Neural cell (in vitro differentiated cells): ENCODE data around the gene RSPRY1. TPM values are rescaled to one million over a fixed set of nuclear protein-coding genes. Genes with fewer than 3 reads are reported as not detected.

Source experiments
- H2AFZ ChIP-seq: fragments of 200-600, 300-800 bp; sonication (generic), shearing (Covaris generic); 2 replicates; pipeline ENCODE4 v1.6.0; 2014; ENCODE audit warnings: low read depth, mild to moderate bottlenecking, antibody characterized with exemption, low read length, moderate library complexity
- H3F3A ChIP-seq: fragments of 200-600 bp; shearing (Covaris generic); 2 replicates; pipeline ENCODE4 v1.6.1; 2016; ENCODE audit warnings: mild to moderate bottlenecking, moderate library complexity, mixed read lengths, antibody characterized with exemption, low read length; ENCODE audit not compliant: insufficient read depth, poor library complexity, severe bottlenecking
- H3K27ac ChIP-seq: fragments of 200-600, 300-800 bp; sonication (generic), shearing (Covaris generic); 2 replicates; pipeline ENCODE4 v1.5.1; 2014; ENCODE audit warnings: mild to moderate bottlenecking, low read length, moderate library complexity
- H3K27me3 ChIP-seq: fragments of 300-800, 200-600 bp; sonication (generic), shearing (Covaris generic); 2 replicates; pipeline ENCODE4 v1.6.0; 2014; ENCODE audit warnings: mild to moderate bottlenecking, low read depth, low read length, moderate library complexity; ENCODE audit not compliant: insufficient read depth
- H3K36me3 ChIP-seq: fragments of 300-800, 200-600 bp; sonication (generic), shearing (Covaris generic); 2 replicates; pipeline ENCODE4 v1.5.1; 2014; ENCODE audit warnings: mild to moderate bottlenecking, antibody characterized with exemption, low read length, moderate library complexity; ENCODE audit not compliant: insufficient read depth
- H3K4me2 ChIP-seq: fragments of 300-800, 200-600 bp; sonication (generic), shearing (Covaris generic); 2 replicates; pipeline ENCODE4 v1.6.0; 2014; ENCODE audit warnings: mild to moderate bottlenecking, low read length
- H3K4me3 ChIP-seq: fragments of 300-800, 200-600 bp; sonication (generic), shearing (Covaris generic); 2 replicates; pipeline ENCODE4 v1.5.1; 2014; ENCODE audit warnings: mild to moderate bottlenecking, low read length, moderate library complexity
- H3K79me2 ChIP-seq: fragments of 200-600 bp; shearing (Covaris generic); replicated peaks from 2 replicates; pipeline ENCODE4 v1.6.0; 2014; ENCODE audit warnings: mild to moderate bottlenecking, low read length, moderate library complexity; ENCODE audit not compliant: insufficient read depth
- H3K9ac ChIP-seq: fragments of 300-800, 200-600 bp; sonication (generic), shearing (Covaris generic); 2 replicates; pipeline ENCODE4 v1.6.1; 2016; ENCODE audit warnings: mild to moderate bottlenecking, low read length, mixed read lengths
- H3K9me2 ChIP-seq: fragments of 200-600 bp; shearing (Covaris generic); 2 replicates; pipeline ENCODE4 v1.6.1; 2016; ENCODE audit warnings: mild to moderate bottlenecking, low read length, mixed read lengths; ENCODE audit not compliant: insufficient read depth
- H3K9me3 ChIP-seq: fragments of 200-600, 300-800 bp; sonication (generic), shearing (Covaris generic); 2 replicates; pipeline ENCODE4 v1.6.1; 2016; ENCODE audit warnings: mild to moderate bottlenecking, mixed run types, low read length, moderate library complexity, mixed read lengths
- H4K20me1 ChIP-seq: fragments of 200-600 bp; shearing (Covaris generic); 2 replicates; pipeline ENCODE4 v1.6.1; 2016; ENCODE audit warnings: mild to moderate bottlenecking, mixed run types; ENCODE audit not compliant: insufficient read depth
- CTCF ChIP-seq: fragments of 450-650 bp; IDR thresholded peaks from 2 replicates; pipeline ENCODE4 v1.5.1; 2014; ENCODE audit warnings: antibody characterized with exemption, mild to moderate bottlenecking, moderate library complexity; ENCODE audit not compliant: poor library complexity, severe bottlenecking
- EP300 ChIP-seq: fragments of 450-650 bp; conservative IDR thresholded peaks from 2 replicates; pipeline ENCODE4 v1.6.1; 2014; ENCODE audit warnings: antibody characterized with exemption, mild to moderate bottlenecking, moderate library complexity; ENCODE audit not compliant: poor library complexity, severe bottlenecking
- EZH2 ChIP-seq: fragments of 200-600, 300-800 bp; shearing (Covaris generic), sonication (generic); IDR thresholded peaks from 2 replicates; pipeline ENCODE4 v1.6.1; 2014; ENCODE audit warnings: antibody characterized with exemption, low read length, borderline replicate concordance, mild to moderate bottlenecking; ENCODE audit not compliant: insufficient read depth, poor library complexity, severe bottlenecking
- MXI1 ChIP-seq: fragments of 450-650 bp; conservative IDR thresholded peaks from 2 replicates; pipeline ENCODE4 v1.6.1; 2014; ENCODE audit warnings: antibody characterized with exemption, mild to moderate bottlenecking; ENCODE audit not compliant: poor library complexity, severe bottlenecking
- POLR2AphosphoS5 ChIP-seq: IDR thresholded peaks from 2 replicates; pipeline ENCODE4 v1.6.1; 2012
- RAD21 ChIP-seq: fragments of 450-650 bp; conservative IDR thresholded peaks from 2 replicates; pipeline ENCODE4 v1.6.1; 2014; ENCODE audit warnings: antibody characterized with exemption, mild to moderate bottlenecking, moderate library complexity
- REST ChIP-seq: IDR thresholded peaks from 2 replicates; pipeline ENCODE4 v1.6.1; 2012; ENCODE audit warnings: borderline replicate concordance
- SMC3 ChIP-seq: fragments of 450-650 bp; conservative IDR thresholded peaks from 2 replicates; pipeline ENCODE4 v1.6.1; 2014; ENCODE audit warnings: antibody characterized with exemption, mild to moderate bottlenecking, moderate library complexity; ENCODE audit not compliant: poor library complexity
- TAF1 ChIP-seq: IDR thresholded peaks from 2 replicates; pipeline ENCODE4 v1.6.1; 2012; ENCODE audit warnings: low read depth
- polyA plus RNA-seq: library from polyadenylated mRNA; depleted of rRNA; stranded (reverse); fragments of >200 nt; gene quantifications from 2 replicates; pipeline ENCODE4 v1.2.3, GENCODE V29; 2014

The RSPRY1 gene
- polyA plus RNA-seq, 1 donor from 2014 or later = 62.0 TPM

- H3K4me3 ChIP-seq = no peak overlapping the region
Observed at GRCh38 chr16:57167953-57168352, 18.2 kb upstream of the RSPRY1 start.

GRCh38 chr16:57169327-57169726 is 16.8 kb upstream of the RSPRY1 start:
- no peak overlapping the region for H3K27ac ChIP-seq
- H3F3A ChIP-seq = peaks cover 5% of the 10 kb centered on the region
- H3K79me2 ChIP-seq = no peaks in the 10 kb centered on the region
- no peak overlapping the region for H3K9ac ChIP-seq
- H3K9me2 ChIP-seq = no peaks in the 10 kb centered on the region
- H3K4me3 ChIP-seq = no peak overlapping the region
- no peak overlapping the region for H2AFZ ChIP-seq
- no peak overlapping the region for H3K4me2 ChIP-seq
- H3K36me3 ChIP-seq = peaks cover 12% of the 10 kb centered on the region
- H3K9me3 ChIP-seq = no peaks in the 10 kb centered on the region
- H3K27me3 ChIP-seq = no peaks in the 10 kb centered on the region
- no peaks in the 10 kb centered on the region for H4K20me1 ChIP-seq
- TF ChIP-seq EP300 = no peak
- TF ChIP-seq EZH2 = no peak
- TF ChIP-seq TAF1 = no peak
- TF ChIP-seq POLR2AphosphoS5 = no peak
- TF ChIP-seq MXI1 = no peak
- no peak for TF ChIP-seq REST
- TF ChIP-seq RAD21 = no peak
- no peak for TF ChIP-seq CTCF

More at GRCh38 chr16:57167953-57168352, 18.2 kb upstream of the RSPRY1 start:
- H3K27ac ChIP-seq = no peak overlapping the region
- H3K27me3 ChIP-seq = no peaks in the 10 kb centered on the region
- peaks cover 5% of the 10 kb centered on the region for H3F3A ChIP-seq
- no peaks in the 10 kb centered on the region for H3K79me2 ChIP-seq
- no peaks in the 10 kb centered on the region for H3K9me3 ChIP-seq
- H3K36me3 ChIP-seq = peaks cover 19% of the 10 kb centered on the region
- H3K4me2 ChIP-seq = no peak overlapping the region
- no peak overlapping the region for H3K9ac ChIP-seq
- H3K9me2 ChIP-seq = no peaks in the 10 kb centered on the region
- H4K20me1 ChIP-seq = no peaks in the 10 kb centered on the region
- TF ChIP-seq REST = no peak
- peak; percentile 88 for TF ChIP-seq CTCF
- TF ChIP-seq SMC3 = peak; percentile 82
- TF ChIP-seq EZH2 = no peak
- TF ChIP-seq RAD21 = peak; percentile 93
- no peak overlapping the region for H2AFZ ChIP-seq
